HG02571 (cell line): Measurements from ENCODE around the gene LOXL1.

ENCODE experiments used
- ATAC-seq: cut with Tn5 transposase; IDR thresholded peaks from one replicate; pipeline ENCODE4 v1.9.1; 2021; ENCODE audit warnings: mild to moderate bottlenecking, moderate library complexity; ENCODE audit not compliant: unreplicated experiment

Gene LOXL1

GRCh38 chr15:73990250-73991005 is 64.2 kb downstream of the LOXL1 start:
- ATAC-seq = no peak

- no peak for ATAC-seq
Observed at GRCh38 chr15:73991260-73991659, 65.0 kb downstream of the LOXL1 start.

GRCh38 chr15:73991726-73992593 is 65.7 kb downstream of the LOXL1 start, which contains the start of gene STOML1:
STOML1 (minus strand) TSS chr15:73992295; CDS start chr15:73992223, 72 bp downstream.
- peak; percentile 64 for ATAC-seq

- ATAC-seq = no peak
Observed at GRCh38 chr15:73992594-73992898, 66.3 kb downstream of the LOXL1 start.

DNA sequence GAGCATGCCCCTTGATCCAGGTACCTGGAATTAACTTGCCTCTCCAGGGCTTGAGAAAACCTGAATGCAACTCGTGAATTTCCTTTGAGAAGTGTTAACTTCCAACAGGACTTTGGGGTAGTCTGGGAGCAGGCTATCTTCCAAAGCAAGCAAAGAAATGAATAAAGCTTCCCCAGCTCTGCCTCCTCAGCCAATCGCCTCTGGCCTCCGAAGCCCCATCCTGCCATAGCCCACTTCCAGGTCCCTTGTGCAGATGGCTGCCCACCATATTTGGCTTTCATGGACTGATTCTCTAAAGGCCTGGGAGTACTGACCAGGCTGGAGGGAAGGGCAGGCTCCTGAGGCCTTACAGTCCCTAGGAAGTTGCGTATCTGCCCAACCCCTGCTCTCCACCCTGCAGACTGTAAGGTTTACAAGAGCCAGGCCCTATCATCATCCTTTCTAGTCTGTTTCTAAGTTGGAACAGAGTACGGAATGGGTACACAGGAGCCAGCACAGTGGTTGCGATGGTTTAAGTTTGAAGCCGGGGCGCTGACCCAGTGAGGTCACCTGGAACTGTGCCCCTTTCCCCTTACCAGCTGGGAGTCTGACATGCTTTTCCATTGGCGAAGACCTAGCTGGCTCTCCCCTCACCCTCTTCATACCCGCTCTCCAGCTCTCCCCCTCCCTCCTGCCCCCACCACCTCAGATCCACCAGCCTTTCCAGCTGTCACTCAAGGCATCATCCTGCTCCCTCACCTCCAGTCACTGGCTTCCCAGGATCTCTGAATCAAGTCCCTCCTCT is 67.1 kb downstream of the LOXL1 start:
- ATAC-seq = no peak

- ATAC-seq = peak; percentile 74
Observed at GRCh38 chr15:73994413-73994883, 68.2 kb downstream of the LOXL1 start, which contains the start of gene PML. PML (plus strand) TSS chr15:73994716; CDS start chr15:73994813, 97 bp downstream.

DNA sequence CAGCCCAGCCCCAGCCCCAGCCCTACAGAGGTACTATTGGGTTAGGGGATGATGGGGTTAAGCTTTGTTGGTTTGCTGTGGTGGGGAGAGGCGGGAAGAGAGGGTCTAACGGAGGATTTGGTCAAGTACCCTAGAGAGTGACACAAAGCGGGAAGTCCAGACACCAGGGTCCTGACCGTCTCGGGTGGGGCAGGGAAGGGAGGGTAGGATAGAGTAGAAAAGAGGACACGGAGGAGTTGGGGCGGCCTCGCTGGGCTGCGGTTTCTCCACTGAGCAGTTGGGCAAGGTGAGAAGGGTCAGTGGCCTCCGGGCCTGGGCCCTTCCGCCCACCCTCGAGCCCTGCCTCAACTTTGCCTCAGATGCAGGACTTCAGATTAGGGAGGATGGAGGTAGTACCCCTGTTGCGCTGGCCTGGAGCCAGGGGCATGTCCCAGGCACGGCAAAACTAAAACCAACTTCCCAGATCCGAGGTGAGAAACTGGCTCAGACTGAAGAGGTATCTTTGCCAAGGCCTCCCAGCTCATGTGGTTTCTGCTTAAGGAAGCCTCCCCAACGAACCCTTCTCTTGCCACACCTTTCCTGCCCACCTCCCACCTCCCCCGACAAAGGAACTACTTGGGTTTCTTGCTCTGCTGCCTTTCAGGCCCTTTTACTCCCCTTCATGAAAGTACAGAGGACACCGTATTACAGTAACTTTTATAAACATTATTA is 68.8 kb downstream of the LOXL1 start:
- ATAC-seq = no peak

- no peak for ATAC-seq
Observed at GRCh38 chr15:73996267-73996666, 70.0 kb downstream of the LOXL1 start.

GRCh38 chr15:73996939-73997338 is 70.7 kb downstream of the LOXL1 start:
- no peak for ATAC-seq

DNA sequence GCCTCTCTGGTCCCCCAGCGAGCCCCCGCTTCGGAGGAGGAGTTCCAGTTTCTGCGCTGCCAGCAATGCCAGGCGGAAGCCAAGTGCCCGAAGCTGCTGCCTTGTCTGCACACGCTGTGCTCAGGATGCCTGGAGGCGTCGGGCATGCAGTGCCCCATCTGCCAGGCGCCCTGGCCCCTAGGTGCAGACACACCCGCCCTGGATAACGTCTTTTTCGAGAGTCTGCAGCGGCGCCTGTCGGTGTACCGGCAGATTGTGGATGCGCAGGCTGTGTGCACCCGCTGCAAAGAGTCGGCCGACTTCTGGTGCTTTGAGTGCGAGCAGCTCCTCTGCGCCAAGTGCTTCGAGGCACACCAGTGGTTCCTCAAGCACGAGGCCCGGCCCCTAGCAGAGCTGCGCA is 71.7 kb downstream of the LOXL1 start:
- no peak for ATAC-seq
